AG09309 (cell line): ENCODE data around the gene CAMK2D.

Experiments
- DNase-seq: peaks from one replicate; pipeline ENCODE4 v3.0.0-alpha.2; 2010; ENCODE audit warnings: low read depth
- H3K4me3 ChIP-seq: 2 replicates; pipeline ENCODE4 v1.5.1; 2011; ENCODE audit warnings: mild to moderate bottlenecking, low read depth, low read length, moderate library complexity; ENCODE audit not compliant: control insufficient read depth
- TF ChIP-seq, protein P1 (sequence below): IDR thresholded peaks from 2 replicates; pipeline ENCODE4 v1.5.1; 2011; ENCODE audit warnings: mild to moderate bottlenecking, low read depth, low read length, inconsistent platforms; ENCODE audit not compliant: insufficient read depth, control insufficient read depth; ENCODE audit errors: missing control alignments

Gene CAMK2D

DNA sequence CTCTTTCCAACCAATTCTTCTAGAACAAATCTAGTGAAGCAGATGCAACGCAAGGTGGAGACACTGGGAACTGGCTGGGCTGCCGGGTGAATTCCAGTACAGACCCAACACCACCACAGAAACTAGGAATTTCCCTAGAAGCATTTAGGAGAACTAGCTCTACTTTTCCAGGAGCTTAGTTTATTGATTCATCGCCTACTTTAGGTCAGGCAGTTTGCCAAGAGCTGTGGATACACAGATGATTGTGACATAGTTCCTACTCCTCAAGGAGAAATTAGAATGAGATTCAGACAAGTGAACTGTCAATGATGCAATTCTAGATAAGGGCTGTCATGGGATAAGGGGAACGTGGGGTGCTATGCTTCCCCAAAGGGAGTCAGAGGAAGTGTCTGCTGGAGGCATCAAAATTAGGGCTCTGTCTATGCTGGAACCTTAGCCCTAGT is 350.0 kb downstream of the CAMK2D start:
- no peak overlapping the region for H3K4me3 ChIP-seq
- TF ChIP-seq, protein P1, sequence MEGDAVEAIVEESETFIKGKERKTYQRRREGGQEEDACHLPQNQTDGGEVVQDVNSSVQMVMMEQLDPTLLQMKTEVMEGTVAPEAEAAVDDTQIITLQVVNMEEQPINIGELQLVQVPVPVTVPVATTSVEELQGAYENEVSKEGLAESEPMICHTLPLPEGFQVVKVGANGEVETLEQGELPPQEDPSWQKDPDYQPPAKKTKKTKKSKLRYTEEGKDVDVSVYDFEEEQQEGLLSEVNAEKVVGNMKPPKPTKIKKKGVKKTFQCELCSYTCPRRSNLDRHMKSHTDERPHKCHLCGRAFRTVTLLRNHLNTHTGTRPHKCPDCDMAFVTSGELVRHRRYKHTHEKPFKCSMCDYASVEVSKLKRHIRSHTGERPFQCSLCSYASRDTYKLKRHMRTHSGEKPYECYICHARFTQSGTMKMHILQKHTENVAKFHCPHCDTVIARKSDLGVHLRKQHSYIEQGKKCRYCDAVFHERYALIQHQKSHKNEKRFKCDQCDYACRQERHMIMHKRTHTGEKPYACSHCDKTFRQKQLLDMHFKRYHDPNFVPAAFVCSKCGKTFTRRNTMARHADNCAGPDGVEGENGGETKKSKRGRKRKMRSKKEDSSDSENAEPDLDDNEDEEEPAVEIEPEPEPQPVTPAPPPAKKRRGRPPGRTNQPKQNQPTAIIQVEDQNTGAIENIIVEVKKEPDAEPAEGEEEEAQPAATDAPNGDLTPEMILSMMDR: peak; percentile 36
- peak; percentile 83 for DNase-seq

DNA sequence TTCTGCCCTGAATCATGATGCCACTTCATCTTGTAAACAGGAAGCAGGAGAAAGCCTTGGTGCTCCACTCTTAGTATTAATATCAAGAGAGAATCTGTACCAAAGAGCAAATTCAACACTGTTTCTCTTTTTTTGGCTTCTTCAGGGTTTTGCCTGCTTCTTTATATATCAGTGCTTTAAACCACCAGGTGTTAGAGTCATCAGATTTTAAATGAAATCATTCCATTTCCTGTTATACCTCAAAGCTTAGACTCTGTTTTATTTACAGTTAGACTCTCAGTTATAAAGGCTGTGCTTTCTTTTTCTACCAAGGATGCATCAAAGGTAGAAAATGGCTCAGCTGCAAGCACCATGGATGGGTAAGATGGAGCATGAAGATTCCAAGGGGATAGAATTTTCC is 350.9 kb downstream of the CAMK2D start:
- no peak overlapping the region for H3K4me3 ChIP-seq
- TF ChIP-seq, protein P1: no peak
- DNase-seq: no peak

DNA sequence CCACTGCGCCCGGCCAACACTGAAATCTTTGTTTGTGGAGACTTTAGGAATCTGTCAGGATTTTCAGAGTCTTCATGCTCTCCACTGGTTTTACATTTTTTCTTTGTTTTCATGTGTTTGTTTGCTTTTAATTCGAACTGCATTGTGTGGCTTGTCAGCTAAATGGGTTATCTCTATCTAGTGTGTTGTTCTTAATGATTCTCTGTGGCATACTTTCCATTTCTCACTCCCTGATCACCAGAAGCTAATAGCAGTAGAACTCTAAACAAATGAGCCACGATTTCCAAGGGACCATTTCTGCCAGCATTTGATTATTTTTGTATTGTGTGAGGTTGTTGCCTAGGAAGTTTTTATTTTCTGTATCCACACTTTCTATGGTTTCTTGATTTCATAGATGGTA is 352.4 kb downstream of the CAMK2D start:
- TF ChIP-seq, protein P1: no peak
- H3K4me3 ChIP-seq: no peak overlapping the region

DNA sequence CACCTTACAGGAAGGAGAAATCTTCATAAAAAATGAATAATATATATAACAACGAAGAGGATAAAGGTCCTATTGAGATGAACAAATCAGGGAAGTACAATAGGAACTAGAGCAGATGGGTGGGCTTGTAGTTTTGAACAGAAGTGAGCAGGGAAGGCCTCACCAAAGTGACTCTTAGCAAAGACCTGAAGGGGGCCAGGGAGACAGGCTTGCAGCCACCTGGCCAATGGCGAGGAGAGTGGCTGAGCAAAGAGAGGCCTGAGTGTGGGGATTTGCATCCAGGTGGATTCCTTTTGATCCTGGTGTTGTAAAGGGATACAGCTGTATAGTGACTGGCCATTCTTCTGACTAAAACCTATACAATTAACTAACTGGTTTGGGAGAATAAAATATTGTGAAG is 354.1 kb downstream of the CAMK2D start:
- no peak for DNase-seq
- H3K4me3 ChIP-seq: no peak overlapping the region
- TF ChIP-seq, protein P1: no peak

More for the DNA sequence above, 352.4 kb downstream of the CAMK2D start:
- DNase-seq: no peak

DNA sequence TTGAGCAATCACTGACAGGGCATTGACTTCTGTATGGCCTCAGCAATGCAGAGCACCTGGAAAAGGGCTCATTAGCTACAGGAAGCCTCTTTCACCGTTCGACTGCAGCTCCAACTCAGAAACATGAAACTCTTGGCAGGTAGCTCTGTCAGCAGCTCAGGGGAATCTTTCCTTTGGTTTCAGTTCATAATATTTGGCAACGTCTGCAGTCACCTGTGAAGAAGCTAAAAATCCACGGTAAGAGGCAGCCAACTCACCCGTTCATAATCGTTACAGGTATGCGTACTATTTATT is 354.9 kb downstream of the CAMK2D start:
- DNase-seq: no peak
- H3K4me3 ChIP-seq: no peak overlapping the region
- TF ChIP-seq, protein P1: no peak

DNA sequence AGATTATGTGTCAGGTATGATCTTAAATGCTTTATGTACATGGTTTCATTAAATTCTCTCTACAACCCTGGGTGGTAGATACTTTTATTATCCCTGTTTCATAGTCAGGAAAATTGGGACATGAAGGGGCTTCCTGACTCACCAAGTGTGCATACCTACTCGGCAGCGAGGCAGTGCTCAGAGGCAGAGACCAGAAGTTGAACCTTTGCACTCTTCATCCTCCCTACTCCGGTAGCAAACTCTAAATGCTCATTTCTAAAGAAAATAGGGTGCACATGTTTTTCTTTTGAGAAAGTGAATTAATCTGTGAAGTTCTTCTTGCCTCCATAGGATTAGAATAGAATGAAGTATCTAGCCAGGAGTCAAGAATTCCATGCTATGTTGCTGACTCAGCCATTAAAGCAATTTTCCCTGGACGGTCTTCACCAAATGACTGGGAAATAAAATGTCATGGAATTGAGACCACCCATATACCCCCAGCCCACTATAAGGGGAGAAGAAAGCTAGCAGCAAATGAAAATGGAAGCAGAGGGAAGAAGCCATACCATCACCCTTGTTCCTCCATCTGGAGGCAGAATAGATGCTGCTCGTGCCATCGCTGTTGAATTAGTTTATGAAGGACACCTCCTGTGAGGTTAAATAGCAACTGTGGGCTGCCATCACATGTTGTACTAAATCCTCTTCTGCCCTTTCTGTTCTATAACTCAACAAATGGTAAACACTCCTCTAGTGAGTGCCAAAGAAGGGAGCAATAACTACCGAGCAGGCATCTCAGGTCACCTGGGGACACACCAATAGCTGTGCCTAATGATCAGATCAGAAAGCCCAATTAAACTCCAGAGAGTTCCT is 355.4 kb downstream of the CAMK2D start:
- no peak overlapping the region for H3K4me3 ChIP-seq
- no peak for DNase-seq
- TF ChIP-seq, protein P1: no peak
